GM23248 (cell line): ENCODE results near the gene GALNT17.

ENCODE experiments used
- EZH2 ChIP-seq: fragments of 200-600 bp; sonication (generic); IDR thresholded peaks from 2 replicates; pipeline ENCODE4 v1.6.1; 2018; ENCODE audit warnings: antibody characterized with exemption, mild to moderate bottlenecking; ENCODE audit not compliant: insufficient read depth, poor library complexity, severe bottlenecking
- EZH2phosphoT487 ChIP-seq: fragments of 200-600 bp; sonication (generic); IDR thresholded peaks from 2 replicates; pipeline ENCODE4 v1.6.1; 2018; ENCODE audit warnings: antibody characterized with exemption, moderate library complexity, mild to moderate bottlenecking, low read depth; ENCODE audit not compliant: insufficient read depth

DNA sequence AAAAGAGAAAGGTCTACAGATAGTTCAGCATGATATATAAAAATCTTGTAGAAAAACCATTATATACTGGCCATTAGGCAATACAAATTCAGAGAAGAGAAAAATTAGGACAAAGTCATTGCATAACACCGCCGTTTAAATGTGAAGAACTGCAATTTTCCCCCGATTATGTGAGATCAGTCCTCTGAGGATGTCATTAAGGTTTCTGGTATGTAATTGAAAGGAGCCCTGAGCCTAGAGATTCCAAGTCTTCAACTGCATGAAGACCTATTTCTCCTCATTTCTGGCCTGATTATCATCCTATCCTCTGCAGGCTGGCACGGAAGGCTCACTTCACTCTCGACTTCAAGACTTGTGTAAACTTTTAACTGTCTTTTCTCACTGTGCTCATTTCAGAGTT is 395.3 kb downstream of the GALNT17 start:
- TF ChIP-seq EZH2phosphoT487, result no peak
- TF ChIP-seq EZH2, result no peak
